Left colon (tissue), 2 donors: ENCODE data around the gene CFAP90. TPM values are rescaled to one million over a fixed set of nuclear protein-coding genes. Genes with fewer than 3 reads are reported as not detected.

ENCODE experiments used
- ATAC-seq: fragments of 200-7000 bp; cut with Tn5 transposase; one replicate; pipeline ENCODE4 v1.9.1; 2020; ENCODE audit warnings: mild to moderate bottlenecking, moderate library complexity
- DNase-seq, 2 donors: peaks; one replicate each; pipeline ENCODE4 v3.0.0-alpha.2; 2020
- intact Hi-C, 2 donors: fragments of 100-400 bp; cut with DNase I in 1 of 2; cut with micrococcal nuclease in 1 of 2; formaldehyde crosslinking; loops; one replicate each; pipeline versions ENCODE4 v1.11.2 to v1.14.0; 2022; cut with DNase I, micrococcal nuclease
- long read RNA-seq: library from polyadenylated mRNA; unstranded; transcript quantifications from one replicate; pipeline ENCODE4 v2.0.0, GENCODE V29; 2021
- total RNA-seq, 2 donors: library from RNA; stranded (reverse); fragmentation: NEBNext Ultra II Directional; extraction: Animal tissue kit (Norgen Biotek cat#: 25700); gene quantifications; one replicate each; pipeline ENCODE4 v1.2.1, GENCODE V29; 2021
- donor health status: DM: no; HTN: no; CAD: no.
- donor health status: DM: yes; HTN: yes; CAD: no.

Gene CFAP90
- not detected for total RNA-seq
- long read RNA-seq, result 0 reads

GRCh38 chr5:7850395-7851239 is at the start of gene CFAP90:
Gene CFAP90, minus strand, starts transcription at chr5:7851133. Its CDS starts 112 bp downstream, at chr5:7851021.
- intact Hi-C loops, result no loop called here
- ATAC-seq (peak; percentile 67), DNase-seq (peak in 1 of 2 donors; percentile 40)

- intact Hi-C loops, result no loop called here
- ATAC-seq, result peak; percentile 51
- peak in 1 of 2 donors; percentile 46 for DNase-seq
Measured at GRCh38 chr5:7897014-7897600, 46.2 kb upstream of the CFAP90 start.

GRCh38 chr5:7894860-7895259 is 43.9 kb upstream of the CFAP90 start:
- no peak for ATAC-seq
- intact Hi-C loops, result no loop called here
- DNase-seq, result no peak

- intact Hi-C loops, result no loop called here
- DNase-seq, result no peak
- peak; percentile 96 for ATAC-seq
Measured at GRCh38 chr5:7894439-7894838, 43.5 kb upstream of the CFAP90 start.

GRCh38 chr5:7888901-7889300 is 38.0 kb upstream of the CFAP90 start:
- DNase-seq, result no peak
- ATAC-seq, result no peak
- intact Hi-C loops, result no loop called here

GRCh38 chr5:7886849-7887475 is 36.0 kb upstream of the CFAP90 start:
- peak; percentile 61 for ATAC-seq
- DNase-seq, result no peak
- intact Hi-C loops, result no loop called here

GRCh38 chr5:7884491-7885267 is 33.7 kb upstream of the CFAP90 start:
- no peak for ATAC-seq

GRCh38 chr5:7882926-7883325 is 32.0 kb upstream of the CFAP90 start:
- intact Hi-C loops, result no loop called here
- ATAC-seq (no peak), DNase-seq (no peak)

More at GRCh38 chr5:7884491-7885267, 33.7 kb upstream of the CFAP90 start:
- DNase-seq, result no peak
- intact Hi-C loops, result no loop called here

- intact Hi-C loops, result no loop called here
- ATAC-seq, result no peak
- no peak for DNase-seq
Measured at GRCh38 chr5:7881816-7882215, 30.9 kb upstream of the CFAP90 start.

- ATAC-seq, result no peak
- intact Hi-C loops, result no loop called here
- DNase-seq, result no peak
Measured at GRCh38 chr5:7881091-7881490, 30.2 kb upstream of the CFAP90 start.

GRCh38 chr5:7878381-7878873 is 27.5 kb upstream of the CFAP90 start:
- intact Hi-C loops, result no loop called here
- ATAC-seq (no peak), DNase-seq (no peak)

GRCh38 chr5:7877851-7878250 is 26.9 kb upstream of the CFAP90 start:
- ATAC-seq (no peak), DNase-seq (no peak)
- intact Hi-C loops, result no loop called here

GRCh38 chr5:7876867-7877266 is 25.9 kb upstream of the CFAP90 start:
- ATAC-seq (no peak), DNase-seq (no peak)
- intact Hi-C loops, result no loop called here

GRCh38 chr5:7875151-7875550 is 24.2 kb upstream of the CFAP90 start:
- no peak for DNase-seq
- no peak for ATAC-seq
- intact Hi-C loops, result no loop called here

- no peak for ATAC-seq
- intact Hi-C loops, result no loop called here
Measured at GRCh38 chr5:7874639-7875038, 23.7 kb upstream of the CFAP90 start.

GRCh38 chr5:7873216-7873615 is 22.3 kb upstream of the CFAP90 start:
- ATAC-seq (no peak), DNase-seq (no peak)
- intact Hi-C loops, result no loop called here

More at GRCh38 chr5:7874639-7875038, 23.7 kb upstream of the CFAP90 start:
- DNase-seq, result no peak

GRCh38 chr5:7872517-7873130 is 21.7 kb upstream of the CFAP90 start:
- DNase-seq (no peak), ATAC-seq (no peak)
- intact Hi-C loops, result no loop called here

- peak; percentile 33 to 55 for DNase-seq
- intact Hi-C loops, result no loop called here
- peak; percentile 66 for ATAC-seq
Measured at GRCh38 chr5:7871653-7872052, 20.7 kb upstream of the CFAP90 start.
